Effector CD4-positive, alpha-beta T cell (primary cell): Measurements from ENCODE around the gene UNC5C.

Experiments used
- DNase-seq: peaks from one replicate; pipeline ENCODE4 v3.0.0-alpha.2; 2020

The UNC5C gene

DNA sequence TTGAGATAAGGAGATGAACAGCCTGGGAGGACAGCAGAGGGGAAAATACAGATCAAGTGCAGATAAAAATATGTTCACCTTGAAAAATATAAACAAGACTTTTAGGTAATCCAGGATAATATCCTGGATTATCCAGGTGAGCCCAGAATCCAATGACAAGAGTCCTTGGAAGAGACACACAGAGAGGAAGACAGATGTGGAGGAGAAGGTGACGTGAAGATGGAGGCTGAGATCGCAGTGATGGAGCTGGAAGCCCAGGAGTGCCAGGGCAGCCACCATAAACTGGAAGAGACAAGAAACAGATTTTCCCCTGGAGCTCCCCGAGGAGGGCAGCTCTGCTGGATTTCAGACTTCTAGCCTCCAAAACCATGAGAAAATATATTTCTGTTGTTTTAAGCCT is 230.7 kb downstream of the UNC5C start:
- DNase-seq = no peak

DNA sequence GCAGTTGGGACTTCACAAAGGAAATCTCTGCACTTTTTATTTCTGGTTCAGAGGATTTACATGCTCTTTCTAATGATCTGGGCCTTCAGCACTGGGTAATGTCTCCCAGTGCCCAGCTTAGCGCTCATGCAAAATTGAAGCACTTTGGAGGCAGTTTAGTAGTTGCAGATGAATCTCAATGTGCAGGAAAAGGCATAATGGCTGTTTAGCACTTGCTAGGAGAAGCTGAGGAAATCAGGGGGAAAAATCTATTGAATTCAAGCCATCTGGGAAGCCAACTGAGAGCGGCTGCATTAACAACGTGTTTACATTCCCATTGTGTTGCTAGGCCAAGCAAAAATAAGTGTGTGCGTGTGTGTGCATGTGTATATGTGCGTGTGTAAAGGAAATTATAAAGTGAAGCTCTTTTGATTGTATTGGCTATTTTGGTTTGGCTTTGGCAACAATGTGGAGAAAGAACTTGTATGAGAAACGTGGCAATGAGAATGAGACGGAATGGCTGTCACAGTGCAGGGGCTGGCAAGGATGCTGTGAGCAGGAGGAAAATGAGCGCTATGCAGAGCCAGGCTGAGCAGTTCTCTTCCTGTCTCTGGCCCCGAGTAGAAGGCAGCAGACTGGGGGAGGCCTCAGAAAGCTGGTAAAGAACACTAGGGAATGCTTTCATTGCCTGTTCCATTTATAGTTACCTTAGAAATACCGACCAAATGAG is 231.5 kb downstream of the UNC5C start:
- DNase-seq = no peak

DNA sequence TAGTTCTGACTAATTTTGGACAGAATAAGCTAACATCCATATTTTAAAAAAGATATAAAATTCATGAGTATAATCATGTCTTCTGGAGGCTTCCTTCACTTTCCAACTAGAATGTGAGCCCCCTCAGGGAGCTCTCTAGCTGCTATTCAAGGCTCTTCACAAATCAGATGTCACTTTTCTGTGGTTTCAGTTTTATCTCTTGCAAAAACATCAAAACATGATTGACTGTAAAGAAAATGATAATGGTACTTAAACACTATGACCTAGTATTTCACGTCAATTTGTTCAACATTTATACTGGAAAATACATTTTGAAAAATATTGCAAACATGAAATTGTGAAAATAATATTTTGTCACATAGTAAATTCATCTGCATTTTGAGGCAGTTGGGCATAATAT is 234.2 kb downstream of the UNC5C start:
- DNase-seq = no peak

DNA sequence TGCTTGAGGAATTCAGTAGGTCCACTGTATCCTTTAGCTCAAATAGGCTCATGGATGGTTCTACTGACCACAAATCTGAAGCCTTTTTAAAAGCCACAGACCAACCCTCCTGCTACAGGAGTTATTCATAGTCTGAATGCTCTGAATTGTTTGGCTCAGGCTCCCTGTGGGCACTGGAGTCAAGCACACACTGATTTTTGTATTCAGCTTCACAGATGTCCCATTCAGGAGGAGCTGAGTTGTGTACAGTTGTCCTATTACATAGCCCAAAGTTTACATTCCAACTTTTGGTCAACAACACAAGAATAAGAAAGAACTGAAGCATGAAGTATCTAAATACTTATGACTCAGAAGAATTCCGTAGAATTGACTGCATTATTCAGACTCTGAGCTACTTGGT is 243.9 kb downstream of the UNC5C start:
- no peak for DNase-seq

DNA sequence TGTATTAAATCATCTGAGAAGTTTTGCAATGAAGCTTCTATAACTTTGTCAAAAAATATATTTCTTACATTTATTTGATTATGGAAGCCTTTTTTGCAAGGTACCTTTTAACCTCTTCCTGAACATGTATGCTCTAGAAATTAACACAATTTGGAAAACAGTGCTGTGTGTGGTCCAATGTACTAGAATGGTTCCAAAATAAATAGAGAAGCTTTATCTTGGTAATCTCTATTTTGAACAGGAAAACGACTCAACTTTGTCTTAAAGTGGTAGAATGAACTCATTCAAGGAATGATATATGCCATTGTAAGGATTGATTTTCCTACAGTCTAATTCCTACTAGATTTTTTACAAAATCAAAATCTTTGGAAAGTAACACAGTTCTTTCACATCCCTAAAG is 248.5 kb downstream of the UNC5C start:
- DNase-seq = no peak

DNA sequence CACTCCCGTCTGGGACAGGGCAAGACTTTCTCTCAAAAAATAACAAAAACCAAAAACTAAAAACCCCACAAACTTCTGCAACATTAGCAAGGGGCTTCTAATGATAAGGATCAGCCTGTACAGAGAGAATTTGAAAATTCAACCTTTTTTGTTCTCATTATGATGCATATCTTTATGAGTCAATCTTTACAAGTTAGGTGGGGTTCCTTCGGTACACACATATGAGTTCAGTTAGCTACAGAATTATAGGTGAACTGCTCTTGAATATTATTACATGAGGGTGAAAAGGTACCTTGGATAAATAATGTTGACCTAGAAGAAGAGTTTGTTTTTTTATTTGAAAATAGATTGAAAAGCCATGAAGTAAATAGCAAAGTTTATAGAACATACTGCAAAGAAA is 252.7 kb downstream of the UNC5C start:
- no peak for DNase-seq

DNA sequence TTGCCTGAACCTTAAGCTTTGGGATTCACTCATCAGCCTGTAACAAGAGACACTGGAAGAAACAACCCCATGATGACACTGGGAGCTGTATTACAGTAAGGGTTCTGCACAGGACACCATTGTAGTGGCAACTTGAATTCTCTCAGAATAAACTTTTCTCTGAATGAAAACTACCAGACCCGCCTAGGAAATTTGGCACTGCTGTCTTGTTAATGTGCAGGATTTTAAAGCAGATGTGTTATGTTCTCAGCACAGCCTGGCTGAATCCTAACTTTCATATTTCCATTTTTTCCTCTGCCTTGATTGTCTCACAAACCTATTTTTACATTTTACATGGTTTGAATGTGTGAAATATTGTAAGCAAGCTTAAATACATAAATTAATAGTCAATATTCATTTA is 253.6 kb downstream of the UNC5C start:
- DNase-seq = no peak

DNA sequence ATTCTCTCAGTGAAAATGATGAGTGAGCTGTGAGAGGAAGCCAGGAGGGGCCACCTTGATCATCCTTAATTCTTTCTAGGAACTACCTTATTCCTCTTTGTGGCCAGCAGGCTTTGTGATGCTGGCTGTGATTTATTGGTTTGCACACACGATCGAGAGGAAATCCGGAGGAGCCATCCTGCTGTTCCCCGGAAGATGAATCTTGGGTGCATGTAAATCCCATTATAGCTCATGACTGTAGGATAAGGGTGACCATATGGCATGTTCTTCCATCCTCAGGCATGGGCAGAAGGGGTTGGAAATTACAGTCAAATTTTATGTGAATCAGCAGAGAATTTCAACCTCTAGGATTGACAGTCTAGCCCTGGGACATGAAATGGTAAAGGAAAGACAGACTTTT is 254.5 kb downstream of the UNC5C start:
- DNase-seq = no peak

DNA sequence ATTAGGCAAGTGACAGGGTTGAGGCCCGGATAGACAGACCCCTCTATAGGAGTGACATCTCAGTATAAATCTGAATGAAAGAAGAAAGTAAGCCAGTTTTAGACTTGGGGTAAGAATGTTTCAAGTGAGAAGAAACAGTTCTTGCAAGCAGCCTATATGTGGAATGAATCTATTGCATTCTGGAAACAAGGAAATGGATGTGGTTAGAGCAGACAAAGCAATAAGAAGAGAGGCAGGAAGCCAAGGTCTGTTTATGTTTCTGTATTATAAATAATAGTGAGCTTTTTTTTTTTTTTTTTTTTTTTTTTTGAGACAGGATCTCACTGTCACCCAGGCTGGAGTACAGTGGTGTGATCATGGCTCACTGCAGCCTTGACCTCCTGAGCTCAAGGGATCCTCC is 255.8 kb downstream of the UNC5C start:
- no peak for DNase-seq

DNA sequence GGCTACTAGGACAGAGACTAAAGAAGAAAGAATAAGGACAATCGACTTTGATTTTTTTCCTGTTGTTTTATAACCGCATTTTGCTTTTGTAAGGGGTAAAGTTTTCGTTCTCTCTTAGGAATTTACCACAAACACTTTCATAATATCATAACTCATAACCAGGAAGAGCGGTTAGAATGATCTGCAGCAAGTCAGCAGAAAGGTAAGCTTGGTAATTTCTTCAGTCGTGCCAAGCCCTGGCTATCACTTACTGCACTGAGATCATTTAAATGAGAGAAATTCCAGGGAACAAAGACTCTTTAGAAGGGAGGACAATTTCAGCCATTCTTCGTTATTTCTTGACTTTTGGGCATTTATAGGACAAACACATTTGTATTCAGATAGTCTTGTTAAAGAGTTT is 258.1 kb downstream of the UNC5C start:
- no peak for DNase-seq

DNA sequence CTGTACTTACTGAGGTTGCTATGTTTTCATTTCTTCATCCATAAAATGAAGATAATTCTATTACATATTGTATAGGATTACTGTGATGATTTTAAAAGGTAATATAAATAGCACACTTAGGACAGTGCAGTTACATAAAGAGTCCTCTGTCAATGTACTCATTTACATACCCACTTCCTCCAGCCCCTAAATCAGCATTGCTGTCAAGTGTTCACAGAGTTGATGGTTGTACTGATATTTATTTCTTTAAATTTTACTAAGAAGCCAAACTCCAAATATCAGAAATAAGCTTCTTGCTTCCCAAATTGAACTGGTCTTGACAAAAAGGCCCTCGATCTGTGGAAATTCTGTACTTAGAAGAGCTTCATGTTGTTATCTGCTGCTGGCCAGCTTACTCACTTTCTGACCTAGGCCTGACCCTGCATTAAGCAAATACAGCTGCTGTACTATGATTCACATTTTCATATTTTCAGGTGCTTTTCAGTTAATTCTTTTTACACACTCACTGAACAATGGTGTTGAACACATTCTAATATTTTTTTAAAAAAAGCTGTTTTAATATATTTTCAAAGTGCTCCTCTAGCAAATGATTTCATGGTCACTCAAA is 259.6 kb downstream of the UNC5C start:
- no peak for DNase-seq

DNA sequence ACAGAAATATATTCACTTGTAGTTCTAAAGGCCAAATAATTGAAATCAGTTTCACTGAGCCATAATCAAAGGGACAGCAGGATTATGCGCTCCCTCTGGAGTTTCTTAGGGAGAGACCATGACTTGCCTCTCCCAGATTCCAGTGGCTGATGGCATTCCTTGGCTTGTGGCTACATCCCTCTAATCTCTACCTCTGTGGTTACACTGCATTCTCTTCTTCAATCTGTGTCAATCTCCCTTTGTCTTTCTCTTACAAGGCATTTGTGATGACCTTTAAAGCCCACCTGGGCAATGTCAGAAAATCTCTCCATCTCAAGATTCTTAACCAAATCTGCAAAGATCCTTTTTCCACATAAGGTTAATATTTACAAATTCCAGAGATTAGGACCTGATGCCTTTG is 260.2 kb downstream of the UNC5C start:
- no peak for DNase-seq

DNA sequence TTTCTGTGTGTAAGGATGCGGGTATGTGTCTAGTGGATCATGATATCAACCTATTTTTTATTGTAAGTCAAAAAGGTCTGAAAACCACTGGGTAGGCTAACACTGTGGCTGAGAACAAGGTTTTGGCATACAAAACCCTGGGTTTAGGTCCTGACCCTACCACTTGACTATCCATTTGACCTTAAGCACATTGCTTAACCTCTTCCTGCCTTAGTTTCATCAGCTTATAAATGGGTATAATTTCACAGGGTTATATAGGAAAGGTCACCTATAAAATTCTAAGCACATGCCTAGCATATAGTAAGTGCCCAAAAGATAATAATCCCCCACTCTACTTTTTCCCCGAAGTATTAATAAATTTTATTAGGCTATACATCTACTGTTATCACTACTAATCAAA is 263.0 kb downstream of the UNC5C start:
- DNase-seq = no peak

DNA sequence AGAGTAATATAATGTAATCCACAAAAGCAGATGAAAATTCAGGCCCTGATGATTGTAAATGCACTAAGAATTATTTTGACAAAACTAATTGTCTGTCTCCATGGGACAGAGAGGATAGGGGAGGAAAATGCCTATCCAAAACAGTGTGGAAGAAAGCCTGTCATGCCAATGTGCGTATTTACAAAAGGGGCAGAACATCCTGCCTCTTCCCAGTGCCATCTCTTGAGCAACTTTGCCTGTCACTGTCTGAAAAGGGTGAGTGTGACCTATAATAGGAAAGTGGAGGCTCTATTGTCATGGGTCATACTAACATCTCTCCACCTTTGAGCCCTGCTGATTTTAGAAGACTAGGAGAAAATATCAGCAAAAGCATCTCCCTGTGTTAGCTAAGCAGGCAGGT is 264.1 kb downstream of the UNC5C start:
- no peak for DNase-seq

DNA sequence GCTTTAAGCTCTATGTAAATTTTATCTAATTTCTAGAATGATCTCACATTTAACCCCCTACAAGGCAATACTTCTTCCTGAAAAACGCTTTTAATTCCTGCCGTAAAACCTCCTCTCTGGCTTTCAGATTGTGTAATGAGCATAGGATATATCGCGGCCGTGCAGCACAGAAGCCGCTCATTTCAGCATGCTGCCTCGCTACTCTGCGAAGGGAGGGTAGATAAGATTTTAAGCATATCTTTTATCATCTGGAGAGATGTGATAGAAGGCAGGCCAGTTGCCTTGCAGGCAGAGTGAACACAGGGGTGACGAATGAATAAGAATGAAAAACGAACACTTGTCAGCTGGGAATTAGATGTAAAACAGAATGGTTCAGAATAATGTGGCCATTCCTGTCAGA is 265.5 kb downstream of the UNC5C start:
- DNase-seq = no peak

DNA sequence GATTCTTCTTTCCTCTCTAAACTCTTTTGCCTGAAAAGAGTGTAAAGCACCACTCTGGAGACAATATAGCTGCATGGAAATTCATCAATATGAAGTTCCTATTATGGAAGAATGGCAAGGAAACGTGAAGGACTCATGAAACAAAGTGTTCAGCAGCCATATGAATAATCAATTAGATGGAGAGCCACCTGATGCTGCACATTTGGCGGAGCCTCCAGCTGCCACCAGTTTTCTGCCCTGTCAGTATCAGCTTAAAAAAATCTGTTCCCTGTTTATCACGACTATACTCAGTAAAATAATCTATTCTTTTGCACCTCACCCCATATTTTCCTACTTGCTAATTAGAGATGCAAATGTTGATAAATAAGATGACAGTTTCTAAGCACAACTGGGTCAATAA is 276.0 kb downstream of the UNC5C start:
- DNase-seq = no peak

DNA sequence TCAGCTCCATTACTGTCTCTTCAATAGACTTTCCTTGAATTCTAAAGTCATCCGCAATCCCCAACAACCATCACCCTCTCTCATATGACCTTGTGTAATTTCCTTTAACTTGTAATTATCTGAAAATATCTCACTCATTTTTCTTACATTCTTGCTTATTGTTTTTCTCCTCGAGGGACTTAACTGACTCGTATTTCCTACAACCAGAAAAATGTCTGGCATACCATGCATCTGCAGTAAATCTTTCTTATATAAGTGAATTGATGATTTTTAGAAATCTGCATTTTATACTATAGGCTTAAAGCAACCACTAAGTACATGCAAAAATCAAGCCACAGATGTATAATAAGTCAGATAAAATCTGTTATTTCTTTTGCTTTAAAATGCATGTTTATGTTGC is 276.7 kb downstream of the UNC5C start:
- DNase-seq = no peak

DNA sequence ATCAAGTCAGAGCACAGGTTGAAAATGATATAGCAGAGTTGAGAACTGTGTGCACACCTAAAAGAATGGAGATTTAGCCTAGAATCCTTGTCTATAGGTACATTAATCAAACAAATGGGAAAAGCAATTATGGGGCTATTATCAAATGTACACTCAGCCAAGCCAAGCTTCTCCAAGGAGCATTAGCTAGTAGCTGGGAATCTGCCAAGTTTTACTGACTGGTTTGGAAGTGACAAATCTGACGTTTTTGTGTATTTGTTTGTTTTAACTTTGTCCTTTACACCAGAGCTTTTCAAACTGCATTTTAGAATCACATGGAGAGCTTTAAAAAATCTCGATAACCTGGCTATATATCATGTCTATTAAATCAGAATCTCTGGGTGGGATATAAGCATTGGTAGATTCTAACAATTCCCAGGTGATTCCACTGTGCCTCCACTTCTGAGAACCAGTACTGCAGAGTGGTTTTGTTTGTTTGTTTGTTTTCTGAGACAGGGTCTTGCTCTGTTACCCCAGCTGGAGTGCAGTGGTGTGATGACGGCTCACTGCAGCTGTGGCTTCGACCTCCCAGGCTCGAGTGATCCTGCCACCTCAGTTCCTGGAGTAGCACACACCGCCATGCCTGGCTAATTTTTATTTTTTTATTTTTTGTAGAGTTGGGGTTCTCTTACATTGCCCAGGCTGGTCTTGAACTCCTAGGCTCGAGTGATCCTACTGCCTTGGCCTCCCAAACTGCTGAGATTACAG is 279.8 kb downstream of the UNC5C start:
- no peak for DNase-seq

DNA sequence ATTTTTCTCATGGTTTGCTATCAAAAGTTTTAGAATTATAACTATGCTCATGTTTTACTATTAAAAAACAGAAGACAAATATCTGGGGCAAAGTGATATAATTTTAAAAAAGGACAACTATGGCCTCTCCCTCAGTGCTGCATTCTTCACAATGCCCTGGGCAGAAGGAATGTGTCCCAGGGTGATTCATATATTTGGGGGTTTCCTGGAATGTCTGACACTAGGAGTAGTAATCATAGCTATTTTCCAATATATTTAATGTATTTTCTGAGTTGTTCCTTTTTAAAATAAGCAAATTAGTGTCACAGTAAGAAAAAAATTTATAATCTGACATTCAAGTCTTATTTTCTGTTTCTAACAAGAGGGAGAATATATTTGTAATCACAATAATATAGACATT is 281.7 kb downstream of the UNC5C start:
- no peak for DNase-seq

DNA sequence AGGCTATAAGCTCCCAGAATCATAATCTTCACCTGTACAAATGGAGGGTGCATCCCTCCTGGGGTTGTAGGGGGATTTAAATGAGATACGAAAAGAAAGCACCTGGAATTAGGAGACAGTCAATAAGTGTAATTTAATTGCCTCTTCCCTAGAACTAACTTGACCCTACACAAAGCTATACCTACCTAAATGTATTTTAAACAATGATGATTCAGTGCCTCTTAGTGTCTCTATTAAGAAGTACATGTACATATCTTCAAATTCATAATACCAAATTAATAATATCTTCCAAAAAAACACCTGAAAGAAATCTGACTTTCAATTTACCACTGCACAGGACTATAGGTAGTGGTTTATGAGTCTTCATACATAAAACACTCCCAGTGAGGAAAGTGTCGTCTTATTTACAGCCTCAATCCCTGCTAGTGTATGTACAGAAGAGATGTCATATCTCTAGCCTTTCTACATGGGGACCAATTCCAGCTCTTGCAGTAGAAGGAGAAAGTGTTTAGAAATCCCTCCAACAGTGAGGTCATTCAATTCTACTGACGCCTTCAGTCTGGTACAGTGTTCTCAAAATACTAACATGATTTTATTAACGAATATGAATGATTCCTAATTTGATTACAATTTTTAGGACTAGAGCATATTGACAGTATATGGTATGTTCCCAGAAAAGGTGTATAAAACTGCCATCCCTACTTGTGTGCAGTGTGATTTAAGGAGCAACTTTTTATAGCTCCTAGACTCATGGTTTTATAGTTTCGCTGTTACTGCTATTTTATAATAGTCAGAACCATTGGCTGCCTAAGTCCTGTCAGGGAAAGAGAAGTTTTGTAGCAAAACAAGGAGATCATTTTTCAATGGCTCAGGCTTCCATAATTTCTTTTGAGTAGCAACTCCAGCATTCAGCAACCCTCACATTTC is 282.7 kb downstream of the UNC5C start:
- no peak for DNase-seq

DNA sequence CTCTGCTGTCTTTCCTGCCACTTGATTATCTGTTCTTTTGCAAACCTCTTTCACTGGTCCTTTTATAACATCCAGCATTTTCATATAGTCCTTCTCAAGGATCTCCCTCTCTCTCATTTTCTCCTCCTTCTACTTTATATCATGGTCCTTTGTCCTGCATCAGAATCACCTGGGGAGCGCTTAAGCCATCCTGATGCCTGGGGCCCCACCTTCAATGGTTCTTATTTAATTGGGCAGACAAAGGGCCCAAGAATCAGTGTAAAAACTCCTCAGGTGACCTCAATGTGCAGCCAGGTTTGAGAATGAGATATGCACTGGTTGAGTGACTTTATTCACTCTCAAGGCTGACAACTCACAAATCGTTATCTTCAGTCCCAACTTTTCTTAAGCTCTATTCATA is 283.9 kb downstream of the UNC5C start:
- no peak for DNase-seq

DNA sequence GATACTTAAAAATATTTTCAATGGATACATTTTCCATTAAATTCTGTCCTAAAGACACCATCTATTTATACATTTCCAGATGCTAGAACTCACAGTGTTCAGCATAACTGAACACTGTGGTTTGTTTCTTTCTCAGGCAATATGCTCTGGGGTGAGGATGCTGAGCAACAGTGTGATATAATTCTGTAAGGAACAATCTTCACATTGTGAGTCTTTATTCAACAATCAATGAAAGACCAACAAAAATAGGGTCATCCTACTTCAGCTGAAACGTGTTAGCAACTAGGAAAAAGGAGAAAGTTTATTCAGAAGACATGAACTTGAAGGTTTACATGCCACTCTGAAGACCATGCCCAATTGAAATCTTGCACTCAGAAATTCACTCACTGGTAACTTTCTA is 284.8 kb downstream of the UNC5C start:
- no peak for DNase-seq

DNA sequence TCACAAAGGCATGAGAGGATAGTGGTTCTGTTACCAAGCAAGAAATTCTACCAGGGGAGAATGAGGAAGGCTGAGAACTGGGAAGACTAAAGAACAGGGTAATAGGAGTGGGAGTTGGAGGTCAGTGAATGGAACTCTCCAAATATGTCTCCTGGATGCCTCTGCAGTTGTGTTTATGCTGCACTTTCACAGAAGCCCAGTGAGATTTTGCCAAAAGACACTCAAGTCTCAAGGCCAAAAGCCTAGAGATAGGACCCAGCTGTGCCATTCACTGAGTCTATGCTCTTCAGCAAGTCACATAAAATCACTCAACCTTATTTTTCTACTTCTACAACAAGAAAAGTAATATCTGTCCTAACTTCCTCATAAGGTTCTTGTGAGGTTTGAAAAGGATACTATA is 285.4 kb downstream of the UNC5C start:
- no peak for DNase-seq
